HG03103 (cell line): ENCODE data around the gene TANGO2.

Source experiments
- ATAC-seq: cut with Tn5 transposase; IDR thresholded peaks from one replicate; pipeline ENCODE4 v1.9.1; 2021; ENCODE audit warnings: low read depth; ENCODE audit not compliant: unreplicated experiment

The TANGO2 gene

DNA sequence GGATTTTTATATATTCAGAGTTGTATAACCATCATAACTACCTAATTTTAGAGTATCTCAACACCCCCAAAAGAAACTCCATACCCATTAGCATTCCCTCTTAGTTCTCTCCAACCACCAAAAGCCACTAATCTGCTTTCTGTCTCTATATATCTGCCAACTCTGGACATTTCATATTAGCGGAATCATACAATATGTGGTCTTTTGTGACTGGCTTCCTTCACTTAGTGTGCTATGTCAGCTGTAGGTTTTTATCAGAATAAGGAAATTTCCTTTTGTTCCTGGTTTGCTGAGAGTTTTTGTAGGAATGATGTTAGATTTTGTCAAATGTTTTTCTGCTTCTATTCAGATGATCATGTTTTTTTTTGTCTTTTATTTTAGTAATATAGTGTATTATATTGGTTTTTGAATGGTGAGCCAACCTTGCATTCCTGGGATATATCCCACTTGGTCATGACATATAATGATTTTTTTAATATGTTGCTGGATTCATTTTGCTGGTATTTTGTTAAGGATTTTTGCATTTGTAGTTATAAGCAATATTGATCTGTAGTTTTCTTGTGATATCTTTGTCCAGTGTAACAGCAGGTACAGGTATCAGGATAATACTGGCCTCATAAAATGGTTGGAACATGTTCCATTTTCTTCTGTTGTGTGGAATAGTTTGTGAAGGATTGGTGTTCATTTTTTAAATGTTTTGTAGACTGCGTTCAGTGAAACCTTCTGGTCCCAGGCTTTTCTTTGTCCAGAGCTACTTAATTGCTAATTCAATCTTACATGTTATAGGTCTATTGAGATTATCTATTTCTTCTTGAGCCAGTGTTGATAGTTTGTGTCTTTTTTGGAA lies 75.9 kb downstream of the TANGO2 start:
- no peak for ATAC-seq

- no peak for ATAC-seq
These were observed 78.3 kb downstream of the TANGO2 start for GRCh38 chr22:20099099-20099711.

DNA sequence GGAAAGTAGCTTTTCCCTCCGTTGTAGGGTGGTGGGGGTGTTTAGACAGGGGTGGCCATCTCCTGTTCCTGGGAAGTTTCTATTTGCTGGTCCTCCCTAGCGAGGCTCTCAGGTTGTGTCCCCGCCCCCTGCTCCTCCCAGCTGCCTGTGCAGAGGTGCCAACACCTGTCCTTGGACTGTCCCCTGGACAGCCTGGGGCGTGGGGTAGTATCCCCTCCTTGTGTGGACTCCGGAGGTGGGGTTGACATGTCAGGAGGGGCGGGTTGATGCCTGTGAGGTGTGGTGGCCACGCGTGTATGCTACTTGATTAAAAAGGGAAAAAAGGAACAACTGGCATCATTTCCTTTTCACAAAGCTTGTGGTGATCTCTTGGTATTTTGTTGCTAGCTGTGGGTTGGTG lies 80.7 kb downstream of the TANGO2 start:
- ATAC-seq, result no peak

DNA sequence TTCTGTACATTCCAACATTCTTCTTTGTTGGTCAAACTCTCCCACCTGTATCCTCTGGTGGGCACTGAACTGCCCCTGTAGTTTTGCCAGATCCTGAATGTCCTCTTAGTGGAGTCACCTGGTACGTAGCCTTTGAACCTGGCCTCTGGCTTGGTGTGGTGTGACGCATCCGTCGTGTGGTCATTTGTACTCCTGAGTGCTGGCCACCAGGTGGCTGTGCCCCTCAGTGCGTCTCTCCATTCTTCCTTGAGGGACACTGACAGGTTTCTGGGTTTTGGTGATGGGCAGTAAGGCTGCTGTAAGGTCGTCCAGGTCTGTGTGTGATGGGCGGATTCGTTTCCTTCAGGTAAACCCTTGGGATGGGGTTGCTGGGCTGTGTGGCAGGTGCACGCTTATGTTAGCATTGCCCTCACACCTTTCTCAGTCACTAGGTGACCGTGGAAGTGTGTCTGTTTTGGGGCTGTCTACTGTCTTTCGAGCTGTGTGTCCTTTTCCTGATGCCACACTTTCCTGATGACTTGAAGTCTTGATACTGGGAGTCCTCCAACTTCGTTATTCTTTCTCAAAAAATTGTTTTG lies 81.4 kb downstream of the TANGO2 start:
- no peak for ATAC-seq

DNA sequence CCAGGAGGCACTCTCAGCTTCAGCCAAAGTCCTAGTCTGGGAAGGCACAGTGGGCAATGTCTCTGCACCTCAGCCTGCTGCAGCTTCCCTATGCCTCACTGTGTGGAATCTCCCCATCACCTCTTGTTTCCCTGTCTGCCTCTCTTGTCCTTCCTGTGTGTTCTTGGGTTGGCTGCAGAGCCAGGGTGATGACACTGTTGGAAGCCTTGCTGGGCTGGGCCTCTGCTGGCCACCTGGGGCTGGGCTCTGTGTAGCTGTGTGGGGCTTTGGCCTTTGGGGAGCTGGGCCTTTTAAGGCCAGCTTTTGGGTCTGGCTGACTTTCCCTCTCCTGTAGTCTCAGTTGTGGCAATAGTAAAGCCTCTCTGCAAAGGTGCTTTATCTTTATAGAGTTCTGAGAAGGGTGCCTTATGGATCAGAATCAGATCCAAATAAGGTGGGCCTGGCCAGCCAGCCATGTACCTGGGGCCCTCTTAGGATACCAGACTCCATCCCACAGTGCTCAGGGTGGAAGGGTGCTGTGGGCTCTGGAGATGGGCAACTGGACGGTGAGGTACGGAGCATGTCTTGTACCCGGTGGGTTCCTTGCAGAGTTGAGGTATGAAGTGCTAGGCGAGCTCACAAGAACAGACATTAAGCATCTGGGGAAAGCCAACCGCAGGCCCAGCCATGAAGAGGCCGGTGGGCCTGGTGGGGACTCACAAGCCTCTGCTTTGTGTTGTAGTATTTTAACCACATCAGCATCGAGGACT lies 84.7 kb downstream of the TANGO2 start:
- no peak for ATAC-seq

DNA sequence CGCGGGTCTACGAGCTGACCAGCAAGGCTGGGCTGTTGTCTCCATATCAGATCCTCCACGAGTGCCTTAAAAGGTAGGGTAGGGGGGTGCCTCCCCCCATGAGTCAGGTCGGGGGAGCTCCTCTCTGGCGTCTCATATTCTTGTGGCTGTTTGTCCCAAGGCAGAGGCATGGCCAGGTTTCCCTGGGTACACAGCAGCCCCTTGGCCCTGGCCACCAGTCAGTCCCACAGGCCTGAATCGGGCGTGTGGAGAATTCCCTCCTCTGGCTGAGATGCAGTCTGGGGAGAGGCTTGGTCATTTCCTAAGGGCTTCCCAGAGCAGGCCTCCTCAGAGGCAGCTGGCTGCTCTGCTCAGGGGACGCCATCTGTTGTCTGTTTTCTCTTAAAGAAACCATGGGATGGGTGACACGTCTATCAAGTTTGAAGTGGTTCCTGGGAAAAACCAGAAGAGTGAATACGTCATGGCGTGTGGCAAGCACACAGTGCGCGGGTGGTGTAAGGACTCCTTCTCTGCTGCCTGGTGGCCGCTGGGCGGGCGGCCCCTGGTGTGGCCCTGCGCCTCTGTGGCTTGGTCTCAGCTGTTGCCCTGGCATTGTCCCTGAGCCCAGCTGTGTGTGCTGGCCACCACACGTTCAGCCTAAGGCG lies 85.4 kb downstream of the TANGO2 start:
- no peak for ATAC-seq

DNA sequence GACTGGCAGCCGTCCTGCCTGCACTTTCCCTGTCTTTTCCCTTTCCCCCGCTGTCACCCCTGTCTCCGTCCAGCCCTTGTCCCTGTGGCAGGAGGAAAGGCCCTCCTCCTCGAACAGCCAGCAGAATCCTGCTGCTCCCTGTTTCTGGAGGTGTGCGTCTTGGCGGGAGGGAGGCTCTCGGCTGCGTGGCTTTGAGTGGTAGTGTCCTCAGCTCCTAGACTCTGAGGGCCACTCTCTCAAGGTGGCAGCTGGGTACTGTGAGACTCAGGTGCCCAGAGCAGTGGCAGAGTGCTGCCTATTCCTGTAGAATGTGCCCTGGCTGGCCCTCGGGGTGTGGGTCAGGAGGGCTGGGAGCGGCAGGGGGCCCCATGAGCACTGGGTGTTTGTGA lies 85.9 kb downstream of the TANGO2 start:
- ATAC-seq, result no peak

DNA sequence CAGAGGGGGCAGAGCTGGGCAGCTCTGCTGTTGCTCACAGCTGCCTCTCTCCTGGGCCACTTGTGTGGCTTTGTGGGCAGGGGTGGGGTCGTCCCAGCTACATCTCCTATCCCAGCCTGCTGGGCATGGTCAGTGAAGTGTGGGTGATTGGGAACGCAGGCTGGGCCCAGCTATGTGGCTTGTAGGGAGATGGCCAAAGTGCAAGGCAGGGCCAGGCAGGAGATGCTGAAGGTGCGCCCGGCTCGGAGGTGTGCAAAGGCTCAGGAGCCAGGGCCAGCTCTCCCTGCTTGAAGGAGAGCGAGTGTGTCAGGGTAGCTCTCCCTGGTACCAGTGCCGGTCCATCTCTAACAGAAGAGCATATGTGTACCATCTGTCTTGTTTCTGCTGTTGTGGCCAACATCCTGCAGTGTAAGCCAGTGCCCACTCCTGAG lies 86.6 kb downstream of the TANGO2 start:
- ATAC-seq, result no peak

GRCh38 chr22:20107951-20108756 lies 87.2 kb downstream of the TANGO2 start:
- no peak for ATAC-seq

DNA sequence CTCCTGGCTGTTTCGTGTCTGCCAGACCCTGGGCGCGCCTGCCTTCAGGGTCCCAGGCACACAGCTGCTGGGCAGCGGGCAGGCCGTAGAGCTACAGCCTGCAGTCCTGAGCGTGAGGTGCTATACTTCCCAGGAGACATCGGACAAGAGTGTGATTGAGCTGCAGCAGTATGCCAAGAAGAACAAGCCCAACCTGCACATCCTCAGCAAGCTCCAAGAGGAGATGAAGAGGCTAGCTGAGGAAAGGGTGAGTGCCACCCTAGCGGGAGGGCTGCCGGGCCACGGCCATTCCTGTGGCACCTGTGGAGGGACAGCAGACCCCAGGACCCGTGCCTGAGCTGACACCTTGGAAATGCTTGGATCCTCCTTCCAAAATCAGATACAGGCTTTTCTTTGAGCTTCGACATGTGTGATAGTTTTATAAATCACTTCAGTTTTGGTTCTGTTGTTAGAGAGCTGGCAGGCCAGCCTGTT lies 87.9 kb downstream of the TANGO2 start:
- no peak for ATAC-seq

DNA sequence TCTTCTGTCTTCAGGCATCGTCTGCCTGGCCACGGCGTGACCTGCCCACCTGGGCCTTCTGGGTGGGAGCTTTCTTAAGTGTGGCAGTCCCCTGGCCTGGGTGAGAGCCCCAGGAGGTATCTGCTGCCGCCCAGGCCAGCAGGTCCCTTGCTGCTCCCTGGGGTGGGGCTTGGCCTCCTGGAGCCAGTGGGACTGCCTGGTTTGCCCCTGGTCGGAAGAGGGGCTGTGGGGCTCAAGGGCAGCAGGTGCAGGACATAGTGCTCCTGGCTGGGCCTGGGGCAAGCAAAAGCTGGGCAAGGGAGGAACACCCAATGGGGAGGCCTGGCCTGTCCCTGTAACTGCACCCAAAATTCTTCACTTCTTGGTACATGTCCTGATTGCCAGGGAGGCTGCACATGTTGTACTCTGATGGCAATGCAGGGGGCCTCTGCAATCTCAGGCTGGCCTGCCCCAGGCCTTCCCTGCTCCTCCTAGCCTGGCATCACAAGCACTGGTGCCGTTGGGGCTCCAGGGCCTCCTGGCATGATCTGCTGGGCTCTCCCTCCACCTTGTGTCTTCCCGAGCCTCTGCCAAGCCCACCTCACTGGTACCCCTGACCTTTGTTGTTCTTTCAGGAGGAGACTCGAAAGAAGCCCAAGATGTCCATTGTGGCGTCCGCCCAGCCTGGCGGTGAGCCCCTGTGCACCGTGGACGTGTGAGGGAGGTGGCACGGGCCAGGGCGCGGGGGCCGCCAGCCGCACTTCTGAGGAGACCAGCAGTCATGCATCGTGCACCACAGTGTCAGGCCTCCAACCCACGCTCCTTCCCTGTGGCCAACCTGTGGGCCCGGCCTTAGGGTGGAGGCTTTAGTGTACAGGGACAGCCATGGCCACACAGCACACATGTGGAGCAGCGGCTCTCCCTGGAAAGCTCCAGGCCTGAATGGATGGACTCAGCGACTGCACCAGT lies 88.8 kb downstream of the TANGO2 start:
- no peak for ATAC-seq

DNA sequence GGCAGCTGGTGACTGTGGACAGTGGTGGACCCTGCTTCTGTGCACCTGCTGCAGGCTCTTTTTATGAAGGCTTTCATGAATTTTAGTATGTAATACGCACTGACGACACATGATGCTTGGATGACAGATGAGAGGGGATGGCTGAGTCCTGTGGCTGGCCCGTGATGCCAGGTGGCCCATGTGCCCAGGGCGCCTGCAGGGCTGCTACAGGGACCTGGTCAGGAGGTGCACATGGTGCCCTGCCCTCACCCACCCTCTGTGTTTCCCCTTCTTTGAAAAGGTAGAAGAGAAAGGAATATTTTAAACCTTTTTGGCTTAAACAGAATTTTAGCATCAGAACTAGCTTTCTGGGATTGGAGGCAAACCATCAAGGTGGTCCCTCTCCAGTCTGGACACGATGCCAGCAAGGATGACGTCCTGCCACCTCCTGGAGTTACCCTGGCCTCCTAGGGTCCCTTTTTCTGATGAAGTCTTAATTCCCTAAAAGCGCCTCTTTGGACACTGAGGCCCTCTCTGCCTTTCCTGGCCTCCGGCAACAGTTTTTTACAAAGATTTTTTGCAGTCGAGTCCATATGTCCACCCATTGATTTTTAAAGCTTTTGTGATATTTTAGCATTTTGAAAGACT lies 89.6 kb downstream of the TANGO2 start:
- no peak for ATAC-seq

DNA sequence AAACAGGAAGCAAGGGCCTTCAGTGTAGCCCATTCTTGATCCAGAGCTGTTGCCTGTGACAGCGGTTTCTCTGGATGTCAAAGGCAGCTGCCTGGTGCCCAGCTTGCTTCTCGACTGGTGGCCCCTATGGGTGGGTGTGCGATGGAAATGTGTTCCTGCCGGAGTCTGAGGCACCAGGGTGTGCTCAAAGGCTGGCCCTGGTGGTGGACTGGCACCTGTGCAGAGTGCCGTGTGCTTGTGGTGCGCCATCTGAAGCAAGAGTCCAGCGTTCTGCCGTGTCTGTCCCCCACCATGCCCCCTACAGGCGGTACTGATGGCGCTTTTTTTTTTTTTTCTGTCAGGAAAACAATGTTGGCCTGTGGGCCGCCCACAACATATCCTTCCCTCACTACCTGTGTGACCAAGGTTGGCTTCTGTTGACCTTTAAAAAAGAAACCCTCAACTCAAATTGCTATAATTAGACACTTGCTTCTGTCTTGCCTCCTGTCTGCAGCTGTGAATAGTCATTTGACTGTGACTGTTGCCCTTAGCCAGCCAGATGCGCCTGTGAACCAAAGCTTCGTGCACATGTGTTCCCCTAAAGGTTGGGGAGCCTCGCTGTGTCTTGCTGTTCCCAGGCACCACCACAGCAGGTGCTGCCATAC lies 90.3 kb downstream of the TANGO2 start:
- no peak for ATAC-seq

- no peak for ATAC-seq
These were observed 91.0 kb downstream of the TANGO2 start for GRCh38 chr22:20111689-20112622.

GRCh38 chr22:20112623-20113511 lies 92.0 kb downstream of the TANGO2 start:
- no peak for ATAC-seq
